ENCODE results near the gene FAM131B. TPM values are rescaled to one million over a fixed set of nuclear protein-coding genes. Genes with fewer than 3 reads are reported as not detected.
A peak's percentile ranks its signal among the peaks of the same experiment; 100 is the strongest.

The FAM131B gene
- total RNA-seq, 1 donor = 3.2 TPM

GRCh38 chr7:143367972-143368371, 5.5 kb upstream of the FAM131B start:
- TF ChIP-seq, protein P1, sequence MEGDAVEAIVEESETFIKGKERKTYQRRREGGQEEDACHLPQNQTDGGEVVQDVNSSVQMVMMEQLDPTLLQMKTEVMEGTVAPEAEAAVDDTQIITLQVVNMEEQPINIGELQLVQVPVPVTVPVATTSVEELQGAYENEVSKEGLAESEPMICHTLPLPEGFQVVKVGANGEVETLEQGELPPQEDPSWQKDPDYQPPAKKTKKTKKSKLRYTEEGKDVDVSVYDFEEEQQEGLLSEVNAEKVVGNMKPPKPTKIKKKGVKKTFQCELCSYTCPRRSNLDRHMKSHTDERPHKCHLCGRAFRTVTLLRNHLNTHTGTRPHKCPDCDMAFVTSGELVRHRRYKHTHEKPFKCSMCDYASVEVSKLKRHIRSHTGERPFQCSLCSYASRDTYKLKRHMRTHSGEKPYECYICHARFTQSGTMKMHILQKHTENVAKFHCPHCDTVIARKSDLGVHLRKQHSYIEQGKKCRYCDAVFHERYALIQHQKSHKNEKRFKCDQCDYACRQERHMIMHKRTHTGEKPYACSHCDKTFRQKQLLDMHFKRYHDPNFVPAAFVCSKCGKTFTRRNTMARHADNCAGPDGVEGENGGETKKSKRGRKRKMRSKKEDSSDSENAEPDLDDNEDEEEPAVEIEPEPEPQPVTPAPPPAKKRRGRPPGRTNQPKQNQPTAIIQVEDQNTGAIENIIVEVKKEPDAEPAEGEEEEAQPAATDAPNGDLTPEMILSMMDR (IDR thresholded peaks at IDR 0.05; ENCODE audit: insufficient read depth, low read length) = no peak
- H3K4me3 ChIP-seq (ENCODE audit: low read depth, low read length) = no peak overlapping the region
- no peak for DNase-seq (ENCODE audit: low read depth)

- DNase-seq (ENCODE audit: low read depth) = no peak
- TF ChIP-seq, protein P1 (IDR thresholded peaks at IDR 0.05; ENCODE audit: insufficient read depth, low read length) = no peak
- H3K4me3 ChIP-seq (ENCODE audit: low read depth, low read length) = peak overlapping the region; percentile 9
These were observed 764 bp upstream of the FAM131B start for GRCh38 chr7:143363016-143363937.

GRCh38 chr7:143361552-143362130, 872 bp downstream of the FAM131B start:
- TF ChIP-seq, protein P1 (IDR thresholded peaks at IDR 0.05; ENCODE audit: insufficient read depth, low read length) = no peak
- no peak for DNase-seq (ENCODE audit: low read depth)
- H3K4me3 ChIP-seq (ENCODE audit: low read depth, low read length) = peak overlapping the region; percentile 67

DNA sequence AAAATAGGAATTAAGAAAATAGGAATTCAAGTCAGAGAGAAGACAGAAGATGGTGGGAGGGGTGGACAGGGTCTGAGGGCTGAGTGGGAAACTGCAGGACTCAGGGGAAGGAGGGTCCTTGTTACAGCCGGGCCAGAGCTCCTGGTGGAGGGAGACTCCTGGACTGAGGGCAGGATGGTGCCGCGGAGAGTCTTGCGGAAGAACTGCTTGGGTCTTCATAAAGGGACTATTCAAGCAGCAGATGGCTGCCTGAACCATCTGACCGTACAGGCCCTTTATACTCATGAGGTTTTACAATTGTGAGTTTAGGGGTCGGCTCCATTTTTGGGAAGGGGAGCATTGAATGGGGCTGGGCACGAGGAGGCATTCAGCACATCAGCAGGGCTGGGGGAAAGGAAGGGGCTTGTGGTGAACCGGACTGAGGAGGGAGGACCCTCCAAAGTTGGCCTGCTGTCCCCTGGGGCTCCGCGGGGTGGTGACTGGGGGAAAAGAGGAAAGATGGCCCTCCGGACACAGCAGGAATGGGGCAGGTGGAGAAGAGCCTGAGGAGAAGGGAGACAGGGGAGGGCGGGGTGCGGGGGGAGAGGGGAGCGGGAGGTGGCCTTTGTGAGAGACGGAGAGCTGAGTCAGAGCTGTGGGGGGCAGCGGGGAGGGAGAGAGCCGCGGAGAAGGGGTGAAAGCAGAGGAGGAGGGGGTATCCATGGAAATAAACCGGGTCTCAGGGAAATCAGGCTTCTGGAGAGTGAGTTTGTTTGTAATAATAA, 1.5 kb downstream of the FAM131B start:
- no peak for DNase-seq (ENCODE audit: low read depth)
- H3K4me3 ChIP-seq (ENCODE audit: low read depth, low read length) = no peak overlapping the region
- TF ChIP-seq, protein P1 (IDR thresholded peaks at IDR 0.05; ENCODE audit: insufficient read depth, low read length) = no peak

DNA sequence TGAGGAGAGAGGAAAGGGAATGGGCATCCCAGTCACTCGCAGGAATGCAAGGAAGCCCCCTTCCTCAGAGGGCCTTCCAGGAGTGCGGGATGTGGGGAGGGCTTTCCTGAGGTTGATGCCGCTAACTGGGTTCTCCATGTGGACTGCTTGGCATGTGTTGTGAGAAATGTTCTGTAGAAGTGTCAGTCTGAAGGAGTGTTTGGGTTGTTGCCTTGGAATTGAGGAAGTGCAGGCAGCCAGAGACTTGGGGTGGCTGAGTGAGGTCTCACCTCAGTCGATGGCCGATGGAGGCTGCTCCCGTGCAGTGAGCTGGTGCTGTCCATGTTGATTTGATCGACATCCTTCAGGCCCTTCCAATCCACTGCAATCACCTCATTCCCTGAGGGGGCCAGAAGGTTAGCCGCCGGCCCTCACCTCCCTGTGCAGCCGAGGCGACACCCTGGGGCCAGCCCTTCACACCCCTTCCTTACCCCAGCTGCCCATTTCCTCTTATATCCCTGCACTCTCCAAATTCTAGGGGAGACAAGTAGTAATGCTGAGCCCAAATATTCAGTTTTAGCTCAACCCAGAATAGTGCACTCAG, 2.7 kb downstream of the FAM131B start:
- DNase-seq (ENCODE audit: low read depth) = no peak
- no peak overlapping the region for H3K4me3 ChIP-seq (ENCODE audit: low read depth, low read length)
- TF ChIP-seq, protein P1 (IDR thresholded peaks at IDR 0.05; ENCODE audit: insufficient read depth, low read length) = no peak

GRCh38 chr7:143358626-143359025, 3.9 kb downstream of the FAM131B start:
- H3K4me3 ChIP-seq (ENCODE audit: low read depth, low read length) = no peak overlapping the region
- TF ChIP-seq, protein P1 (IDR thresholded peaks at IDR 0.05; ENCODE audit: insufficient read depth, low read length) = no peak
- DNase-seq (ENCODE audit: low read depth) = no peak
